Keratinocyte (primary cell): Measurements from ENCODE around the gene TEX28.

Experiments
- EZH2 ChIP-seq: IDR thresholded peaks from one replicate; pipeline ENCODE4 v1.6.1; 2012; ENCODE audit warnings: inconsistent platforms, mild to moderate bottlenecking, low read length, moderate library complexity
- TF ChIP-seq, protein P1 (sequence below), 3 experiments: IDR thresholded peaks in 1 of 3; conservative IDR thresholded peaks in 1 of 3; optimal IDR thresholded peaks in 1 of 3; 2 replicates in 2 of 3; 3 replicates in 1 of 3; pipeline versions ENCODE3 to v1.5.1; 2011; ENCODE audit warnings: low read length in 3 of 3, mild to moderate bottlenecking in 3 of 3, moderate library complexity in 2 of 3, control low read depth in 1 of 3, inconsistent platforms in 1 of 3; ENCODE audit not compliant: insufficient read depth in 2 of 3; ENCODE audit errors: extremely low read depth in 1 of 3

DNA sequence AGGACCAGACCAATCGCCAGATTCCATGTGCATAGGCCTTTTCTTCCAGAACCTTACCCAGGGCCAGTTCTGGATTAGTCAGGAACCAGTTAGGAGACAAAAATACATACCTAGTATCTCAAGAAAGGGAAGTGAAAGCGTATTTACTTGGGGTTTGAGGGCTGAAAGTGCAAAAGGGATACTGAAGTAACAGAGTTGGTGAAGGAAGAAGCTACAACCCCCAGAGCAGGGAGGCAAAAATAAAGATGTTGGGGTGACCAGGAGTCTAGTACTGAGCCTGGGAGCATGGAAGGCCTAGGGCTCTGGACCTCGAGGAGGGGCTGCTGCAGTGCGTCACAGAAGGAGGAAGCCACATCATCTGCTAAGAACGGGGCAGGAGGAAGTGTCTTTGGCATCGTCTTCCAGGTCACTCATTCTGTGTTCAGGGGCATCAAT is 38.9 kb upstream of the TEX28 start:
- TF ChIP-seq, protein P1, sequence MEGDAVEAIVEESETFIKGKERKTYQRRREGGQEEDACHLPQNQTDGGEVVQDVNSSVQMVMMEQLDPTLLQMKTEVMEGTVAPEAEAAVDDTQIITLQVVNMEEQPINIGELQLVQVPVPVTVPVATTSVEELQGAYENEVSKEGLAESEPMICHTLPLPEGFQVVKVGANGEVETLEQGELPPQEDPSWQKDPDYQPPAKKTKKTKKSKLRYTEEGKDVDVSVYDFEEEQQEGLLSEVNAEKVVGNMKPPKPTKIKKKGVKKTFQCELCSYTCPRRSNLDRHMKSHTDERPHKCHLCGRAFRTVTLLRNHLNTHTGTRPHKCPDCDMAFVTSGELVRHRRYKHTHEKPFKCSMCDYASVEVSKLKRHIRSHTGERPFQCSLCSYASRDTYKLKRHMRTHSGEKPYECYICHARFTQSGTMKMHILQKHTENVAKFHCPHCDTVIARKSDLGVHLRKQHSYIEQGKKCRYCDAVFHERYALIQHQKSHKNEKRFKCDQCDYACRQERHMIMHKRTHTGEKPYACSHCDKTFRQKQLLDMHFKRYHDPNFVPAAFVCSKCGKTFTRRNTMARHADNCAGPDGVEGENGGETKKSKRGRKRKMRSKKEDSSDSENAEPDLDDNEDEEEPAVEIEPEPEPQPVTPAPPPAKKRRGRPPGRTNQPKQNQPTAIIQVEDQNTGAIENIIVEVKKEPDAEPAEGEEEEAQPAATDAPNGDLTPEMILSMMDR (optimal IDR thresholded peaks at IDR 0.05 in 1 of 3, IDR thresholded peaks at IDR 0.05 in 1 of 3, conservative IDR thresholded peaks at IDR 0.05 in 1 of 3; ENCODE audit: extremely low read depth in 1 of 3, insufficient read depth in 2 of 3, low read length in 3 of 3), result no peak
- no peak for TF ChIP-seq EZH2
